IMR-90 (cell line): Measurements from ENCODE around the gene EFNA5. TPM values are rescaled to one million over a fixed set of nuclear protein-coding genes. Genes with fewer than 3 reads are reported as not detected.

ENCODE experiments used
- ATAC-seq: fragments of 200-7000 bp; cut with Tn5 transposase; 2 replicates; pipeline ENCODE4 v1.9.1; 2020; ENCODE audit warnings: low read depth, mild to moderate bottlenecking, moderate library complexity
- BruUV-seq: library from RNA; stranded (reverse); fragments of 400-500 nt; replicated peaks from 2 replicates; lab custom pipeline; 2021; lab: Mats Ljungman, UMichigan
- CTCF ChIA-PET: fragments of 300-600 bp; formaldehyde crosslinking; extraction: SDS; loops from one replicate; lab custom pipeline; 2021; ENCODE audit warnings: antibody characterized with exemption; lab: Yijun Ruan, JAX
- POLR2A ChIA-PET: fragments of 300-600 bp; sonication (Branson Sonifier 250); formaldehyde crosslinking; loops from one replicate; lab custom pipeline; 2022; ENCODE audit warnings: antibody characterized with exemption; ENCODE audit not compliant: unreplicated experiment; lab: Charles Lee
- DNase-seq: peaks from one replicate; pipeline ENCODE4 v3.0.0; 2013
- H2AFZ ChIP-seq: replicated peaks from 2 replicates; pipeline ENCODE3; 2013; ENCODE audit warnings: low read length, mild to moderate bottlenecking; ENCODE audit not compliant: poor library complexity
- H2AK5ac ChIP-seq: 2 replicates; pipeline ENCODE4 v1.6.1; 2013; ENCODE audit warnings: low read depth, low read length, inconsistent platforms
- H2AK9ac ChIP-seq: replicated peaks from 2 replicates; pipeline ENCODE3; 2013; ENCODE audit warnings: mild to moderate bottlenecking, low read depth, low read length, moderate library complexity; ENCODE audit not compliant: poor library complexity
- H2BK120ac ChIP-seq: 2 replicates; pipeline ENCODE4 v1.6.1; 2013; ENCODE audit warnings: low read depth, low read length, inconsistent platforms
- H2BK15ac ChIP-seq: 3 replicates; pipeline ENCODE4 v1.6.1; 2013; ENCODE audit warnings: low read depth, low read length, inconsistent platforms
- H2BK20ac ChIP-seq: 2 replicates; pipeline ENCODE4 v1.6.1; 2013; ENCODE audit warnings: low read depth, mild to moderate bottlenecking, inconsistent platforms, low read length, moderate library complexity
- H2BK5ac ChIP-seq: 2 replicates; pipeline ENCODE4 v1.6.1; 2013; ENCODE audit warnings: mild to moderate bottlenecking, low read depth, low read length, inconsistent platforms; ENCODE audit not compliant: poor library complexity, severe bottlenecking
- H3K14ac ChIP-seq: replicated peaks from 2 replicates; pipeline ENCODE4 v1.6.1; 2013; ENCODE audit warnings: low read depth, low read length, inconsistent platforms
- H3K18ac ChIP-seq: 2 replicates; pipeline ENCODE4 v1.6.1; 2013; ENCODE audit warnings: low read depth, low read length, control low read depth
- H3K23ac ChIP-seq: 2 replicates; pipeline ENCODE4 v1.6.1; 2013; ENCODE audit warnings: low read depth, low read length, inconsistent platforms
- H3K27ac ChIP-seq: 2 replicates; pipeline ENCODE4 v1.5.1; 2013; ENCODE audit warnings: mild to moderate bottlenecking, control low read depth, low read length; ENCODE audit not compliant: insufficient read depth
- H3K27me3 ChIP-seq: 2 replicates; pipeline ENCODE4 v1.6.1; 2013; ENCODE audit warnings: low read length; ENCODE audit not compliant: control insufficient read depth, insufficient read depth
- H3K36me3 ChIP-seq: 2 replicates; pipeline ENCODE4 v1.6.1; 2013; ENCODE audit warnings: low read length, mixed read lengths; ENCODE audit not compliant: control insufficient read depth, insufficient read depth
- H3K4ac ChIP-seq: 2 replicates; pipeline ENCODE4 v1.6.1; 2013; ENCODE audit warnings: low read depth, low read length, inconsistent platforms
- H3K4me1 ChIP-seq: 2 replicates; pipeline ENCODE4 v1.6.1; 2013; ENCODE audit warnings: low read length, mixed read lengths; ENCODE audit not compliant: control insufficient read depth, insufficient read depth
- H3K4me2 ChIP-seq: 2 replicates; pipeline ENCODE4 v1.6.1; 2013; ENCODE audit warnings: low read depth, mild to moderate bottlenecking, control low read depth, low read length, moderate library complexity
- H3K4me3 ChIP-seq: 2 replicates; pipeline ENCODE4 v1.5.1; 2013; ENCODE audit warnings: low read depth, mild to moderate bottlenecking, control low read depth, low read length, moderate library complexity; ENCODE audit not compliant: insufficient read depth
- H3K56ac ChIP-seq: 2 replicates; pipeline ENCODE4 v1.6.1; 2013; ENCODE audit warnings: low read length, inconsistent platforms; ENCODE audit not compliant: insufficient read depth; ENCODE audit errors: extremely low read depth
- H3K79me1 ChIP-seq, 2 experiments: 2 replicates each; pipeline ENCODE4 v1.6.1; 2013; ENCODE audit warnings: low read length in 2 of 2, inconsistent platforms in 1 of 2, low read depth in 1 of 2
- H3K9ac ChIP-seq: 2 replicates; pipeline ENCODE4 v1.6.1; 2013; ENCODE audit warnings: low read depth, low read length, control low read depth
- H3K9me1 ChIP-seq: 2 replicates; pipeline ENCODE4 v1.6.1; 2013; ENCODE audit warnings: low read length, inconsistent platforms; ENCODE audit not compliant: insufficient read depth
- H3K9me3 ChIP-seq: 2 replicates; pipeline ENCODE4 v1.6.1; 2013; ENCODE audit warnings: low read length; ENCODE audit not compliant: control insufficient read depth, insufficient read depth
- H4K20me1 ChIP-seq: 2 replicates; pipeline ENCODE4 v1.6.1; 2013; ENCODE audit warnings: low read length, inconsistent platforms; ENCODE audit not compliant: insufficient read depth
- H4K5ac ChIP-seq: 2 replicates; pipeline ENCODE4 v1.6.1; 2013; ENCODE audit warnings: mild to moderate bottlenecking, low read depth, low read length, control low read depth
- H4K8ac ChIP-seq, 2 experiments: 2 replicates each; pipeline ENCODE4 v1.6.1; 2013; ENCODE audit warnings: low read depth in 2 of 2, low read length in 2 of 2, control low read depth in 1 of 2, inconsistent platforms in 1 of 2
- H4K91ac ChIP-seq: 2 replicates; pipeline ENCODE4 v1.6.1; 2013; ENCODE audit warnings: low read depth, low read length, inconsistent platforms; ENCODE audit not compliant: insufficient read depth
- CEBPB ChIP-seq: IDR thresholded peaks from 2 replicates; pipeline ENCODE4 v1.6.1; 2012; ENCODE audit warnings: low read depth, low read length, improper control_type of control experiment
- CHD1 ChIP-seq: IDR thresholded peaks from 2 replicates; pipeline ENCODE4 v1.6.1; 2012; ENCODE audit warnings: low read depth, low read length, improper control_type of control experiment
- FOS ChIP-seq: fragments of 150-350 bp; IDR thresholded peaks from 2 replicates; pipeline ENCODE4 v1.6.1; 2016; ENCODE audit warnings: low read depth, low read length
- MAZ ChIP-seq: IDR thresholded peaks from 2 replicates; pipeline ENCODE4 v1.6.1; 2012; ENCODE audit warnings: low read depth, mild to moderate bottlenecking, low read length, improper control_type of control experiment, moderate library complexity, borderline replicate concordance
- MXI1 ChIP-seq: IDR thresholded peaks from 2 replicates; pipeline ENCODE4 v1.6.1; 2012; ENCODE audit warnings: low read depth, mild to moderate bottlenecking, low read length, moderate library complexity, borderline replicate concordance
- NFE2L2 ChIP-seq: fragments of 150-350 bp; IDR thresholded peaks from 2 replicates; pipeline ENCODE4 v1.6.1; 2016; ENCODE audit warnings: low read depth, mild to moderate bottlenecking, low read length
- POLR2A ChIP-seq: IDR thresholded peaks from 2 replicates; pipeline ENCODE4 v1.6.1; 2012; ENCODE audit warnings: mild to moderate bottlenecking, low read depth, low read length
- RAD21 ChIP-seq: IDR thresholded peaks from 2 replicates; pipeline ENCODE4 v1.6.1; 2012; ENCODE audit warnings: low read length, improper control_type of control experiment
- RCOR1 ChIP-seq: IDR thresholded peaks from 2 replicates; pipeline ENCODE4 v1.6.1; 2012; ENCODE audit warnings: mild to moderate bottlenecking, low read length, improper control_type of control experiment; ENCODE audit not compliant: insufficient replicate concordance
- RFX5 ChIP-seq: IDR thresholded peaks from 2 replicates; pipeline ENCODE4 v1.8.0; 2012; ENCODE audit warnings: low read depth, mild to moderate bottlenecking, low read length, moderate library complexity
- SMC3 ChIP-seq: fragments of 150-350 bp; IDR thresholded peaks from 2 replicates; pipeline ENCODE4 v1.6.1; 2016; ENCODE audit warnings: low read depth, mild to moderate bottlenecking, antibody characterized with exemption, low read length, moderate library complexity
- USF2 ChIP-seq: fragments of 150-350 bp; IDR thresholded peaks from 2 replicates; pipeline ENCODE4 v1.6.1; 2017; ENCODE audit warnings: mild to moderate bottlenecking, antibody characterized with exemption, low read length, low read depth
- WGBS, 2 experiments: methylation state at CpG; one replicate each; pipeline versions ENCODE4 v1.1.5 to v1.1.7; 2013; ENCODE audit warnings: missing lambda C conversion rate in 2 of 2; ENCODE audit not compliant: insufficient read length in 1 of 2; ENCODE audit errors: extremely low coverage in 2 of 2; 5-methylcytosine and 5-hydroxymethylcytosine counted together
- dilution Hi-C: fragments of 300-500 bp; cut with HindIII; formaldehyde crosslinking; loops from one replicate; pipeline ENCODE4 v1.14.3; 2018; ENCODE audit warnings: low sequenced_read_pairs; ENCODE audit not compliant: unreplicated experiment
- in situ Hi-C: fragments of 300-500 bp; cut with MboI; formaldehyde crosslinking; loops from 3 replicates; pipeline ENCODE4 v1.14.3; 2019; ENCODE audit warnings: low sequenced_read_pairs, inconsistent platforms, mixed read lengths
- intact Hi-C: fragments of 100-400 bp; cut with micrococcal nuclease; formaldehyde crosslinking; loops from 2 replicates; pipeline ENCODE4 v1.10.0; 2022
- polyA plus RNA-seq, 3 experiments: library from polyadenylated mRNA; depleted of rRNA; stranded (reverse); fragments of >200 nt; gene quantifications; 2 replicates each; pipeline ENCODE4 v1.2.3, GENCODE V29; 2012; ENCODE audit warnings: low replicate concordance in 1 of 3
- total RNA-seq: library from RNA; depleted of rRNA; stranded (reverse); fragments of >200 nt; gene quantifications from 2 replicates; pipeline ENCODE4 v1.2.3, GENCODE V29; 2012
- TF ChIP-seq, protein P1 (sequence below): conservative IDR thresholded peaks from 2 replicates; pipeline ENCODE4 v1.5.1; 2012; ENCODE audit warnings: mild to moderate bottlenecking, low read depth, low read length, improper control_type of control experiment
- TF ChIP-seq, protein P2 (sequence below): fragments of 150-350 bp; IDR thresholded peaks from 2 replicates; pipeline ENCODE4 v1.6.1; 2016; ENCODE audit warnings: low read depth, mild to moderate bottlenecking, low read length, moderate library complexity, borderline replicate concordance

Gene EFNA5
- total and polyA plus RNA-seq, 2 of the 4 experiments (the other 2 are of a cell fraction), result 1.5 to 1.6 TPM

DNA sequence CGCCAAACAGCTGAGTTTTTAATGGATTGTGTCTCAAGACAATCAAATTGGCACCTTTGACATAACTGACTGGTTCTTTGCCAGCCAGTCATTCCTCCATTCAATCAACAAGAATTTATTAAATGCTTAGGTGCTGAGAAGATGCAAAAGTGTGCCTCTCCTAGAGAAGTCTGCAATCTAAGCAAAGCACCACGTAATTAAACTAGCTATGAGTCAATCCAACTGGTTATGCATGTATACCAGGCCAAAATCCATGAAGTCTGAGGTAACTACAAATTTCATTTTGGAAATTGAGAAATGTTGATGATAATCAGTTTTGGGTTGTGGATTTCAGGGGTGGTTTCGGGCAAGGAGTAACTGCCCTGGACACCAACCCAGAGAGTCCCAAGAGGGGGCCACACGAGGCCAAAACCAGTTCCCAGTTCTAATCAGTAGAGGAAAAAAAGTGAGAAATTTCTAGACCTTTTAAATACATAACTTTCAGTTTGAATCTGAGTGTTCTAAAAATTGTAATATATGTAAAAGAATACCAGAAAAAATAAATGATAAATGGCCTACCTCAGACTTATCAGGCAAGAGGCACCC lies 92.6 kb downstream of the EFNA5 start:
- BruUV-seq, result no TSS peak
- no peak overlapping the region for H3K4me3 ChIP-seq

More for the DNA sequence above, 92.6 kb downstream of the EFNA5 start:
- Histone ChIP-seq H3K23ac (no peak overlapping the region), H2AK5ac (no peak overlapping the region), H2AFZ (no peak overlapping the region), H3K36me3 (no peaks in the 10 kb centered on the region), H3K9ac (no peak overlapping the region), H2BK20ac (no peak overlapping the region), H3K4ac (no peak overlapping the region), H3K9me1 (no peaks in the 10 kb centered on the region), H3K79me1 (no peaks in the 10 kb centered on the region), H4K91ac (no peak overlapping the region), H2BK5ac (no peak overlapping the region), H4K8ac (no peak overlapping the region), H3K27ac (no peak overlapping the region), H3K27me3 (no peaks in the 10 kb centered on the region), H4K20me1 (no peaks in the 10 kb centered on the region), H2BK15ac (no peak overlapping the region), H2AK9ac (no peak overlapping the region), H3K56ac (no peak overlapping the region), H2BK120ac (no peak overlapping the region), H3K4me2 (no peak overlapping the region; the same call in 1 of the 2 replicates), H4K5ac (no peak overlapping the region), H3K18ac (no peak overlapping the region), H3K14ac (no peak overlapping the region), H3K9me3 (no peaks in the 10 kb centered on the region), H3K4me1 (no peaks in the 10 kb centered on the region)
- dilution Hi-C loops, result no loop called here
- ChIA-PET CTCF (interaction anchor here (1.0 kb wide), 1 partner anchor 324 kb away, joined by 3 read pairs; no protein-coding TSS in a partner anchor), POLR2A (no interaction called here)
- WGBS, 2 experiments, result 80% methylated on average over 1 of the region's 4 CpGs; no CpG with 5 or more reads in 1 of the 2 experiments
- intact Hi-C loops, result no loop called here
- no peak for DNase-seq
- in situ Hi-C loops, result no loop called here
- TF ChIP-seq FOS (no peak), POLR2A (no peak), RAD21 (no peak), SMC3 (no peak), CHD1 (no peak), RCOR1 (no peak), MXI1 (no peak), MAZ (no peak), CEBPB (no peak), USF2 (no peak), RFX5 (no peak), NFE2L2 (no peak)
- TF ChIP-seq, protein P1, sequence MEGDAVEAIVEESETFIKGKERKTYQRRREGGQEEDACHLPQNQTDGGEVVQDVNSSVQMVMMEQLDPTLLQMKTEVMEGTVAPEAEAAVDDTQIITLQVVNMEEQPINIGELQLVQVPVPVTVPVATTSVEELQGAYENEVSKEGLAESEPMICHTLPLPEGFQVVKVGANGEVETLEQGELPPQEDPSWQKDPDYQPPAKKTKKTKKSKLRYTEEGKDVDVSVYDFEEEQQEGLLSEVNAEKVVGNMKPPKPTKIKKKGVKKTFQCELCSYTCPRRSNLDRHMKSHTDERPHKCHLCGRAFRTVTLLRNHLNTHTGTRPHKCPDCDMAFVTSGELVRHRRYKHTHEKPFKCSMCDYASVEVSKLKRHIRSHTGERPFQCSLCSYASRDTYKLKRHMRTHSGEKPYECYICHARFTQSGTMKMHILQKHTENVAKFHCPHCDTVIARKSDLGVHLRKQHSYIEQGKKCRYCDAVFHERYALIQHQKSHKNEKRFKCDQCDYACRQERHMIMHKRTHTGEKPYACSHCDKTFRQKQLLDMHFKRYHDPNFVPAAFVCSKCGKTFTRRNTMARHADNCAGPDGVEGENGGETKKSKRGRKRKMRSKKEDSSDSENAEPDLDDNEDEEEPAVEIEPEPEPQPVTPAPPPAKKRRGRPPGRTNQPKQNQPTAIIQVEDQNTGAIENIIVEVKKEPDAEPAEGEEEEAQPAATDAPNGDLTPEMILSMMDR, result no peak
- TF ChIP-seq, protein P2, sequence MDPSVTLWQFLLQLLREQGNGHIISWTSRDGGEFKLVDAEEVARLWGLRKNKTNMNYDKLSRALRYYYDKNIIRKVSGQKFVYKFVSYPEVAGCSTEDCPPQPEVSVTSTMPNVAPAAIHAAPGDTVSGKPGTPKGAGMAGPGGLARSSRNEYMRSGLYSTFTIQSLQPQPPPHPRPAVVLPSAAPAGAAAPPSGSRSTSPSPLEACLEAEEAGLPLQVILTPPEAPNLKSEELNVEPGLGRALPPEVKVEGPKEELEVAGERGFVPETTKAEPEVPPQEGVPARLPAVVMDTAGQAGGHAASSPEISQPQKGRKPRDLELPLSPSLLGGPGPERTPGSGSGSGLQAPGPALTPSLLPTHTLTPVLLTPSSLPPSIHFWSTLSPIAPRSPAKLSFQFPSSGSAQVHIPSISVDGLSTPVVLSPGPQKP, result no peak
- no peak for ATAC-seq
